ELF-1 (cell line): ENCODE data around the gene APOBEC3F.

Source experiments
- DNase-seq: peaks from one replicate; pipeline ENCODE4 v3.0.0-alpha.2; 2016; ENCODE audit warnings: low read depth, low spot score

The APOBEC3F gene

DNA sequence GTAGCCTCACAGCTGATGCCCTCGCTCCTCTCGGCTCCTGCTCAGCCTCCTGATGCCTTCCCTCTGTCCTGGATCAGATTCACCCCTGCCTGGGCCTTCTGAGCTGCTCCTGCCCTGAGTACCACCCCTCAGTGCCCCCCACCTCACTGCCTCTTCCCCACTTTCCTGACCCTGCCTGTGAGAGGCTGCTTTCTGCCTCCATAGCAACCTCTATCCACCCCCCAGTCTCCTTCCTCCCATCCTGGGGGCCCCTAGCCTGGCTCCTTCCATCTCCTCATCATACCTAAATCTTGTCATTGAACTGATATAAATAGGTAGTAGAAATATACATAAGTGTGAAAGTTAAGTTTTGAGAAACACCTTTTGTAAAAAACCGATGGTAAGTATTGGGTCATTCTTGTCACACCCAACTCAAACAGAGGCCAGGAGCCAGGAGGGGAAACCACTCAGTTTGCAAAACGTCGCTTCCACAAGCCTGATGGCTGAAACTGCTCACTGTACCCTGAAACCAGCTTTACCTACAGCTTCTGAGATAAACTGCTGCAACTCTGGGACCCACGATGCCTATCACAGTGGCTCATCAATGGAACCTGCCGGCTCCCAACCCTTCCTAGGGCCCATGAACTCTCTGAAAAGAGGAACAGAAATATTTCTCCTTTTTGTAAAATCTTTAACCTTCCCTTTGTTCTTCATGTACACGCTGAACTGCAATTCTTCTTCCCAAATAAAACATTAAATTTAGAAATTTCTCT lies 51.6 kb downstream of the APOBEC3F start:
- DNase-seq: no peak

DNA sequence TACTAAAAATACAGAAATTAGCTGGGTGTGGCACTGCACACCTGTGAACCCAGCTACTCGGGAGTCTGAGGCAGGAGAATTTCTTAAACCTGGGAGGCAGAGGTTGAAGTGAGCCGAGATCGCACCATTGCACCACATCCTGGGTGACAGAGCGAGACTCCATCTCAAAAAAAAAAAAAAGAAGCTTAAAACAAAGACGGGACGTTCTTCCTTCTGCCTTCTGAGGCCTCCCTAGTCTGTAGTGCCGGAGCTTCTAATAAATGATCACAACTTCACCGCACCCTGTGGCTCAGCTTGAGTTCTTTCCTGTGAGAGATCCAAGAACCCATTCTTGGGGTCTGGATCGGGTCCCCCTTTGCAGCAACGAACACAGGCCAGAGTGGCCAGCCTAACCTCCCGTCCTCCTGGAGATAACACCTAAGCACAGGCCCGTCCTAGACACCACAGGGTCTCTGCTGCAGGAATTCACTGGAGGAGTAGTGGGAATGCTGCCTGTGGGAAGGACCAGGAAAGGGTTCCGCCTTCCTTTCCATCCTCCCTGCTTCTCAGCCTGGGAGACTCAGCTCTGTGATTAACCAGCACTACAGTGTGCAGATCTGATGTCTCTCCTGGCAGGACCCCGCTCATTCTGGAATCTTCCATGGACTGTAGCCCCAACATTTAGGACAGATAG lies 54.2 kb downstream of the APOBEC3F start:
- DNase-seq: no peak

DNA sequence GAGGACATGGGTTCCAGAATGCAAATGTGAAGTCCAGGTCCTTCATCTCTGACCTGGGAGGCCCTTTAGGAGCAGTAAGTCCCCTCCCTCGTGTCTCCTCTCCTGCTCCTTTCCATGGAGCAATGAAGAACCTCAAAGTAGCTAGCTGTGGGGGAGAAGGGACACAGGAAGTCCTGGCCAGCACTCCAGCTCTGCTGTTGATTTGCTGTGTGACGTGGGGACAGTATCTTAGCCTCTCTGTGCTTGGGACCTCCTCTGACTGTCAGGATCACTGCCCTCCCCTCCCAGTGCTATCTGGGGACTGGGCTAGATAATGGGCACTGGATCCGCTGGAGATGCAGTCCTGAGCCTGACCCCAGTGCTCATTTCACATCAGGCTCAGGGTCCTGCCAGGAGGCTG lies 55.3 kb downstream of the APOBEC3F start:
- DNase-seq: no peak

DNA sequence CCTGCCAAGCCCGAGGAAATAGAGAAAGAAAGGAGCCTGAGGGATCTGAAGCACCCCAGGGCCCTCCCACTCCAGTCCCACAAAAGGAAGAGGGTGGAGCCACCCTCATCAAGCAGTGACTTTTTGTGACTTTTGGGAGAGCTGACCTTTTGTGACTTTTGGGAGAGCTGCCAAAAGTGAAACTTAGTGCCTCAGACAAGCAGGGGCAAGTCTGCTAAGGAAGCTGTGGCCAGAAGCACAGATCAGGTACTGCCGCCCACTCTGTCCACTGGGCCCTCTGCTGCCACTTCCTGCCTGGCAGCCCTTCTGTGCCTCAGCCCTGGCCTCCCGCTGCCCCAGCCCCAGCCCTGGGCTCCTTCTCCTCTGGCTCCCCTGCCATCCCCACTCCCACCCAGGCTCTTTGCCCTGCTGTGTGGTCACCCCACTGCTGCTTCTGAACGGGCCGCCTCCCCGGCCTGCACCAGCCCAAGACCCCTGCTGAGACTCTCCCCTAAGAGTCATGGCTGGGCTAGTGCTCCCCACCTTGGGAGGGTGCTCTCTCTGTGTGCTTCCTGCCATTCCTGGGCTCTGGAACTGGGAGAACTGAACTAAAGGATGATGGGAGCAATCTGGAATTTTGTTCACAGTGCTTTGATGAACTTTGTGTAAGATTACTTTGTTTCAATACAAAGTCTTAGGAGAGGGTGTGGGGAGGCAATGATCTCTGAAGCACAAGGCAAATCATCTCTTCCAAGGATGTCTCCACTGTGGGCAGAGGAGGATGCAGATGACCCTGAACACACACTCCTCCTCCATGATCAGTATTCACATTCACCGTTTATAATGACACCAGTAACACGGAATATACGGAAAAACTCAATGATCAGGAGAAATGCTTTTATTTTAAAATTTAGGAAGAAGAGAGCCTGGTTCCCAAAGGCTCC lies 56.7 kb downstream of the APOBEC3F start, which contains the start of gene APOBEC3H:
Gene APOBEC3H (plus strand): TSS at position 147 of the 923 bp plus-strand sequence. CDS start 3,035 bp downstream, outside the sequence.
- no peak for DNase-seq

DNA sequence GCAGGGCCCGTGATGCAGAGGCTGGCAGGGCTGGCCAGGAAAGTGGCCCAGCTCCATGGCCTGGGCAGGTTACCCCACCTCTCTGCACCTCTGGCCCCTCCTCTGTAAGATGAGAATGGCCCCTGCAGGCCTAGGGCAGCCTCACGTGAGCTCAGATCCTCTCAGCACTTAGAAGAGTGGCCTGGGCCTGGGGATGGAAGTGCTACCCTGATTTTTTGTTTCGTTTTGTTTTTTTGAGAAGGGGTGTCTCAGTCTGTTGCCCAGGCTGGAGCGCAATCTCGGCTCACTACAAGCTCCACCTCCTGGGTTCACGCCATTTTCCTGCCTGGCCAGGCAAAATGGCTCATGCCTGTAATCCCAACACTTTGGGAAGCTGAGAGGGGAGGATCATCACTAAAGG lies 57.4 kb downstream of the APOBEC3F start:
- peak; percentile 62 for DNase-seq

DNA sequence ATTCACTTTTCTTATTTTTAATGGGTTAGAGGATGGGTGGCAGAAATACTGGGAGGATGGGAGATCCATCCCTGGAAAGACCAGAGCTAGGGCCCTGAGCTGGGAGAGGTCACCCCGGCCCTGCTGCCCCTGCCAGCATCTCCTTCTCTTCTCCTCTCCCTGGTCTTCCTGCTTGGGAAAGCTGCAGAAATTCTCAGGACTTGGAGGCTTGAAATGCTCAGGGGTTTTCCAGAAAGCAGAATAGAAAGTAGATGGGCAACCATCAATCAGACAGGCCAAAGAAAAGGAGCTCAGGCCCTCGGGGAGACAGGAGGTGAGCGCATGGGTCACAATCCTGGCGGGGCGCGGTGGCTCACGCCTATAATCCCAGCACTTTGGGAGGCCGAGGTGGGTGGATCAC lies 57.9 kb downstream of the APOBEC3F start:
- no peak for DNase-seq

DNA sequence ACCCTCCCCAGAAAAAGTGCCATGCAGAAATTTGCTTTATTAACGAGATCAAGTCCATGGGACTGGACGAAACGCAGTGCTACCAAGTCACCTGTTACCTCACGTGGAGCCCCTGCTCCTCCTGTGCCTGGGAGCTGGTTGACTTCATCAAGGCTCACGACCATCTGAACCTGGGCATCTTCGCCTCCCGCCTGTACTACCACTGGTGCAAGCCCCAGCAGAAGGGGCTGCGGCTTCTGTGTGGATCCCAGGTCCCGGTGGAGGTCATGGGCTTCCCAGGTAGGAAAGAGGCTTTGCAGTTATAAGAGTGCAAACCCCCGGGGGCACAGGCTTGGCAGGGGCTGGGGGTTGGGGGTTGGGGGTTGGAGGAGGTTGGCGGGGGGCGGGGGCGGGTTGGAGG lies 60.6 kb downstream of the APOBEC3F start:
- DNase-seq: no peak

DNA sequence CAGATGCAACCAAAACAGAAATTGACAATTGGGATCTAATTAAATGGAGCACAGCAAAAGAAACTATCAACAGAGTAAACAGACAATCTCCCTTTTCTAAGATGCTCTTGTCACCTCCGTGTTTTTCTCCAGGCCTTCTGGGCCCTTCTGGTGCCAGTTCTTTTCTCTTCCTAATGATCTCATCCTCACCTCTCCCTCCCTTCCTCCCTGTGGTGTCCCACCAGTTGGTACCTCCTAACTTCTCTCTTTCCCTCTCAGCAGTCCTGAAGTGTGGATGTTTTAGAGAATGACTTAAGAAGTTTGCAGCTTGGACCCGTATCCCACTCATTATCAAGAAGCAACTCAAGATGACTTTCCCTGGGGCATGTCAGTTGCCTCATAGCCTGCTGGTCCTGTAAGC lies 62.8 kb downstream of the APOBEC3F start:
- no peak for DNase-seq
